HEK293 (cell line): Measurements from ENCODE around the gene HOXA4.

Experiments used
- EGR2 ChIP-seq: fragments of 450-650 bp; formaldehyde crosslinking; IDR thresholded peaks from 2 replicates; pipeline ENCODE4 v1.5.1; 2016; ENCODE audit warnings: low read depth, missing biosample characterization, missing genetic modification characterization
- OSR2 ChIP-seq: fragments of 450-650 bp; formaldehyde crosslinking; IDR thresholded peaks from 2 replicates; pipeline ENCODE4 v1.5.1; 2016; ENCODE audit warnings: missing biosample characterization, missing genetic modification characterization
- SCRT2 ChIP-seq: fragments of 450-650 bp; formaldehyde crosslinking; IDR thresholded peaks from 2 replicates; pipeline ENCODE4 v1.5.1; 2016; ENCODE audit warnings: missing biosample characterization, missing genetic modification characterization
- SETDB1 ChIP-seq: IDR thresholded peaks from one replicate; pipeline ENCODE4 v1.6.1; 2017; ENCODE audit warnings: mild to moderate bottlenecking, low read length, moderate library complexity, mixed read lengths; ENCODE audit not compliant: insufficient read length
- WT1 ChIP-seq: fragments of 450-650 bp; formaldehyde crosslinking; IDR thresholded peaks from 2 replicates; pipeline ENCODE4 v1.5.1; 2016; ENCODE audit warnings: missing biosample characterization, missing genetic modification characterization
- ZEB2 ChIP-seq: fragments of 450-650 bp; formaldehyde crosslinking; IDR thresholded peaks from 2 replicates; pipeline ENCODE4 v1.5.1; 2016; ENCODE audit warnings: missing biosample characterization, missing genetic modification characterization
- ZFP3 ChIP-seq: fragments of 450-650 bp; formaldehyde crosslinking; IDR thresholded peaks from 2 replicates; pipeline ENCODE4 v1.5.1; 2016; ENCODE audit warnings: low read depth, missing biosample characterization, missing genetic modification characterization
- ZFP69B ChIP-seq: fragments of 450-650 bp; formaldehyde crosslinking; IDR thresholded peaks from 2 replicates; pipeline ENCODE4 v1.5.1; 2016; ENCODE audit warnings: missing biosample characterization, missing genetic modification characterization
- ZNF211 ChIP-seq: fragments of 450-650 bp; formaldehyde crosslinking; IDR thresholded peaks from 2 replicates; pipeline ENCODE4 v1.5.1; 2016; ENCODE audit warnings: low read depth, missing biosample characterization, missing genetic modification characterization
- ZNF214 ChIP-seq: fragments of 450-650 bp; formaldehyde crosslinking; IDR thresholded peaks from 2 replicates; pipeline ENCODE4 v1.5.1; 2017; ENCODE audit warnings: missing biosample characterization, mild to moderate bottlenecking, missing genetic modification characterization, borderline replicate concordance
- ZNF223 ChIP-seq: fragments of 450-650 bp; formaldehyde crosslinking; IDR thresholded peaks from 2 replicates; pipeline ENCODE4 v1.5.1; 2016; ENCODE audit warnings: missing biosample characterization, missing genetic modification characterization
- ZNF341 ChIP-seq: fragments of 450-650 bp; formaldehyde crosslinking; IDR thresholded peaks from 2 replicates; pipeline ENCODE4; 2016; ENCODE audit warnings: low read depth, missing biosample characterization, missing genetic modification characterization
- ZNF544 ChIP-seq: fragments of 450-650 bp; formaldehyde crosslinking; IDR thresholded peaks from 2 replicates; pipeline ENCODE4 v1.5.0; 2017; ENCODE audit warnings: missing biosample characterization, missing genetic modification characterization
- ZNF768 ChIP-seq: fragments of 450-650 bp; formaldehyde crosslinking; IDR thresholded peaks from 2 replicates; pipeline ENCODE4 v1.5.1; 2018; ENCODE audit warnings: missing biosample characterization, mild to moderate bottlenecking, missing genetic modification characterization
- ZNF776 ChIP-seq: fragments of 450-650 bp; formaldehyde crosslinking; IDR thresholded peaks from 2 replicates; pipeline ENCODE4 v1.5.0; 2017; ENCODE audit warnings: missing biosample characterization, missing genetic modification characterization, borderline replicate concordance
- ZNF785 ChIP-seq: fragments of 450-650 bp; formaldehyde crosslinking; IDR thresholded peaks from 2 replicates; pipeline ENCODE4 v1.5.1; 2016; ENCODE audit warnings: missing biosample characterization, missing genetic modification characterization
- ZNF791 ChIP-seq: fragments of 450-650 bp; formaldehyde crosslinking; IDR thresholded peaks from 2 replicates; pipeline ENCODE4 v1.5.1; 2016; ENCODE audit warnings: missing biosample characterization, missing genetic modification characterization
- ZNF837 ChIP-seq: fragments of 450-650 bp; formaldehyde crosslinking; IDR thresholded peaks from 2 replicates; pipeline ENCODE4 v1.5.1; 2016; ENCODE audit warnings: missing biosample characterization, missing genetic modification characterization
- TF ChIP-seq, protein P1 (sequence below): sonication (generic); formaldehyde crosslinking; IDR thresholded peaks from 2 replicates; pipeline ENCODE4 v1.8.1; 2022; ENCODE audit warnings: mild to moderate bottlenecking, moderate library complexity, missing genetic modification reagents
- TF ChIP-seq, protein P2 (sequence below): fragments of 450-650 bp; formaldehyde crosslinking; IDR thresholded peaks from 2 replicates; pipeline ENCODE4 v1.5.1; 2016; ENCODE audit warnings: missing biosample characterization, missing genetic modification characterization
- TF ChIP-seq, protein P3 (sequence below): fragments of 450-650 bp; formaldehyde crosslinking; IDR thresholded peaks from 2 replicates; pipeline ENCODE4 v1.5.1; 2016; ENCODE audit warnings: missing biosample characterization, missing genetic modification characterization
- TF ChIP-seq, protein P4 (sequence below): fragments of 450-650 bp; formaldehyde crosslinking; IDR thresholded peaks from 2 replicates; pipeline ENCODE4; 2016; ENCODE audit warnings: missing biosample characterization, missing genetic modification characterization
- TF ChIP-seq, protein P5 (sequence below): fragments of 450-650 bp; formaldehyde crosslinking; IDR thresholded peaks from 2 replicates; pipeline ENCODE4 v1.5.1; 2017; ENCODE audit warnings: missing biosample characterization, missing genetic modification characterization
- TF ChIP-seq, protein P6 (sequence below): fragments of 450-650 bp; formaldehyde crosslinking; IDR thresholded peaks from 2 replicates; pipeline ENCODE4 v1.5.0; 2017; ENCODE audit warnings: missing biosample characterization, missing genetic modification characterization, borderline replicate concordance
- TF ChIP-seq, protein P7 (sequence below): fragments of 450-650 bp; formaldehyde crosslinking; IDR thresholded peaks from 2 replicates; pipeline ENCODE4 v1.5.1; 2016; ENCODE audit warnings: missing biosample characterization, missing genetic modification characterization
- TF ChIP-seq, protein P8 (sequence below): fragments of 450-650 bp; formaldehyde crosslinking; IDR thresholded peaks from 2 replicates; pipeline ENCODE4 v1.5.1; 2016; ENCODE audit warnings: missing biosample characterization, missing genetic modification characterization

HOXA4 gene

DNA sequence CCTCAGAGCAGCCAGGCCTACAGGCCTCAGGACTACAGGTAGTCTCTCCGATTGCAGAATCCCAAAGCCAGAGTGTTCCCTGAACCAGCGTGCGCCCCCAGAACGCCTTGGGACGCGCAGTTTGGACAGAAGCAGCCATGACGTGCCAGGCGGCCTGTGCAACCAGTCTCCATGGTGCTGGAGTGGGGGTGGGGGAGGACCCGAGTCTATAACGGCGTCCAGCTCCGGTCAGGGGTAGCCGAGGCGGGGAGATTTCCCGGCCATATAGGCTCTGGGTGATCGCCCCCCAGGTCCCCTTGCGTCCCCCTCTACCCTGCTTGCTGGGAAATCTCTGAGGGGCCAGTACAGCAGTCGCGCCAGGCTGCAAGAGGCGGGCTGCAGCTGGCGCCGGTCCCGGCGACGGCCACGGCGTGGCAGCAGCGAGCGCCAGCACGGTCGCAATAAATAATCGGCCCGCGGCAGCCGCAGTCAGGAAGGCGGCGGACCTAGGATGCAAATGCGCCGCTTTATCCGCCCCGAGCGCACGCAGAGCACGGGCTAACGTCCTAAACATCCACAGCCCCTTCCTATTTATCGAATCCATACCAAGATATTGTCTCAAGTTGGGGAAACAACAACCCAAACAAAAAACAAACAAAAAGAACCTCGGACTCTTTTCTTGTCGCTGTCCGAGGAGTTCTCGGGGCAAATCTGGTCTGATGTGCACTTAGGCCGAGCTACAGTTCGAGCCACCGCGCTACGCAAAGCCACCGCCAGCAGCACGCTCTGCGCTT, 20.2 kb upstream of the HOXA4 start (continued):
- TF ChIP-seq, protein P1, sequence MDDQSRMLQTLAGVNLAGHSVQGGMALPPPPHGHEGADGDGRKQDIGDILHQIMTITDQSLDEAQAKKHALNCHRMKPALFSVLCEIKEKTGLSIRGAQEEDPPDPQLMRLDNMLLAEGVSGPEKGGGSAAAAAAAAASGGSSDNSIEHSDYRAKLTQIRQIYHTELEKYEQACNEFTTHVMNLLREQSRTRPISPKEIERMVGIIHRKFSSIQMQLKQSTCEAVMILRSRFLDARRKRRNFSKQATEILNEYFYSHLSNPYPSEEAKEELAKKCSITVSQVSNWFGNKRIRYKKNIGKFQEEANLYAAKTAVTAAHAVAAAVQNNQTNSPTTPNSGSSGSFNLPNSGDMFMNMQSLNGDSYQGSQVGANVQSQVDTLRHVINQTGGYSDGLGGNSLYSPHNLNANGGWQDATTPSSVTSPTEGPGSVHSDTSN (CRISPR knock-in tag): peak; percentile 60; the same call in 1 of the 2 replicates
- no peak for TF ChIP-seq ZNF223
- TF ChIP-seq WT1 (tag by site-specific recombination): no peak
- TF ChIP-seq ZNF211 (tag by site-specific recombination): no peak
- TF ChIP-seq, protein P2, sequence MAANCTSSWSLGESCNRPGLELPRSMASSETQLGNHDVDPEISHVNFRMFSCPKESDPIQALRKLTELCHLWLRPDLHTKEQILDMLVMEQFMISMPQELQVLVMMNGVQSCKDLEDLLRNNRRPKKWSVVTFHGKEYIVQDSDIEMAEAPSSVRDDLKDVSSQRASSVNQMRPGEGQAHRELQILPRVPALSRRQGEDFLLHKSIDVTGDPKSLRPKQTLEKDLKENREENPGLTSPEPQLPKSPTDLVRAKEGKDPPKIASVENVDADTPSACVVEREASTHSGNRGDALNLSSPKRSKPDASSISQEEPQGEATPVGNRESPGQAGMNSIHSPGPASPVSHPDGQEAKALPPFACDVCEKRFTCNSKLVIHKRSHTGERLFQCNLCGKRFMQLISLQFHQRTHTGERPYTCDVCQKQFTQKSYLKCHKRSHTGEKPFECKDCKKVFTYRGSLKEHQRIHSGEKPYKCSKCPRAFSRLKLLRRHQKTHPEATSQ: no peak
- TF ChIP-seq, protein P3, sequence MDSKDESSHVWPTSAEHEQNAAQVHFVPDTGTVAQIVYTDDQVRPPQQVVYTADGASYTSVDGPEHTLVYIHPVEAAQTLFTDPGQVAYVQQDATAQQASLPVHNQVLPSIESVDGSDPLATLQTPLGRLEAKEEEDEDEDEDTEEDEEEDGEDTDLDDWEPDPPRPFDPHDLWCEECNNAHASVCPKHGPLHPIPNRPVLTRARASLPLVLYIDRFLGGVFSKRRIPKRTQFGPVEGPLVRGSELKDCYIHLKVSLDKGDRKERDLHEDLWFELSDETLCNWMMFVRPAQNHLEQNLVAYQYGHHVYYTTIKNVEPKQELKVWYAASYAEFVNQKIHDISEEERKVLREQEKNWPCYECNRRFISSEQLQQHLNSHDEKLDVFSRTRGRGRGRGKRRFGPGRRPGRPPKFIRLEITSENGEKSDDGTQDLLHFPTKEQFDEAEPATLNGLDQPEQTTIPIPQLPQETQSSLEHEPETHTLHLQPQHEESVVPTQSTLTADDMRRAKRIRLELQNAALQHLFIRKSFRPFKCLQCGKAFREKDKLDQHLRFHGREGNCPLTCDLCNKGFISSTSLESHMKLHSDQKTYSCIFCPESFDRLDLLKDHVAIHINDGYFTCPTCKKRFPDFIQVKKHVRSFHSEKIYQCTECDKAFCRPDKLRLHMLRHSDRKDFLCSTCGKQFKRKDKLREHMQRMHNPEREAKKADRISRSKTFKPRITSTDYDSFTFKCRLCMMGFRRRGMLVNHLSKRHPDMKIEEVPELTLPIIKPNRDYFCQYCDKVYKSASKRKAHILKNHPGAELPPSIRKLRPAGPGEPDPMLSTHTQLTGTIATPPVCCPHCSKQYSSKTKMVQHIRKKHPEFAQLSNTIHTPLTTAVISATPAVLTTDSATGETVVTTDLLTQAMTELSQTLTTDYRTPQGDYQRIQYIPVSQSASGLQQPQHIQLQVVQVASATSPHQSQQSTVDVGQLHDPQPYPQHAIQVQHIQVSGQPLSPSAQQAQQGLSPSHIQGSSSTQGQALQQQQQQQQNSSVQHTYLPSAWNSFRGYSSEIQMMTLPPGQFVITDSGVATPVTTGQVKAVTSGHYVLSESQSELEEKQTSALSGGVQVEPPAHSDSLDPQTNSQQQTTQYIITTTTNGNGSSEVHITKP: peak; percentile 25; the same call in 1 of the 2 replicates
- TF ChIP-seq ZNF791 (tag by site-specific recombination): no peak
- TF ChIP-seq ZFP69B: no peak
- TF ChIP-seq SETDB1: no peak
- 0 out of 2 replicates have a peak, but pooled peaks have one; percentile 37 for TF ChIP-seq ZEB2 (tag by site-specific recombination)
- TF ChIP-seq, protein P4, sequence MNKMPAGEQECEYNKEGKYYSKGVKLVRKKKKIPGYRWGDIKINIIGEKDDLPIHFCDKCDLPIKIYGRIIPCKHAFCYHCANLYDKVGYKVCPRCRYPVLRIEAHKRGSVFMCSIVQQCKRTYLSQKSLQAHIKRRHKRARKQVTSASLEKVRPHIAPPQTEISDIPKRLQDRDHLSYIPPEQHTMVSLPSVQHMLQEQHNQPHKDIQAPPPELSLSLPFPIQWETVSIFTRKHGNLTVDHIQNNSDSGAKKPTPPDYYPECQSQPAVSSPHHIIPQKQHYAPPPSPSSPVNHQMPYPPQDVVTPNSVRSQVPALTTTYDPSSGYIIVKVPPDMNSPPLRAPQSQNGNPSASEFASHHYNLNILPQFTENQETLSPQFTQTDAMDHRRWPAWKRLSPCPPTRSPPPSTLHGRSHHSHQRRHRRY: no peak
- no peak for TF ChIP-seq ZNF776 (tag by site-specific recombination)
- no peak for TF ChIP-seq ZNF544 (tag by site-specific recombination)
- TF ChIP-seq, protein P5, sequence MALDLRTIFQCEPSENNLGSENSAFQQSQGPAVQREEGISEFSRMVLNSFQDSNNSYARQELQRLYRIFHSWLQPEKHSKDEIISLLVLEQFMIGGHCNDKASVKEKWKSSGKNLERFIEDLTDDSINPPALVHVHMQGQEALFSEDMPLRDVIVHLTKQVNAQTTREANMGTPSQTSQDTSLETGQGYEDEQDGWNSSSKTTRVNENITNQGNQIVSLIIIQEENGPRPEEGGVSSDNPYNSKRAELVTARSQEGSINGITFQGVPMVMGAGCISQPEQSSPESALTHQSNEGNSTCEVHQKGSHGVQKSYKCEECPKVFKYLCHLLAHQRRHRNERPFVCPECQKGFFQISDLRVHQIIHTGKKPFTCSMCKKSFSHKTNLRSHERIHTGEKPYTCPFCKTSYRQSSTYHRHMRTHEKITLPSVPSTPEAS (tag by site-specific recombination): no peak
- TF ChIP-seq, protein P6, sequence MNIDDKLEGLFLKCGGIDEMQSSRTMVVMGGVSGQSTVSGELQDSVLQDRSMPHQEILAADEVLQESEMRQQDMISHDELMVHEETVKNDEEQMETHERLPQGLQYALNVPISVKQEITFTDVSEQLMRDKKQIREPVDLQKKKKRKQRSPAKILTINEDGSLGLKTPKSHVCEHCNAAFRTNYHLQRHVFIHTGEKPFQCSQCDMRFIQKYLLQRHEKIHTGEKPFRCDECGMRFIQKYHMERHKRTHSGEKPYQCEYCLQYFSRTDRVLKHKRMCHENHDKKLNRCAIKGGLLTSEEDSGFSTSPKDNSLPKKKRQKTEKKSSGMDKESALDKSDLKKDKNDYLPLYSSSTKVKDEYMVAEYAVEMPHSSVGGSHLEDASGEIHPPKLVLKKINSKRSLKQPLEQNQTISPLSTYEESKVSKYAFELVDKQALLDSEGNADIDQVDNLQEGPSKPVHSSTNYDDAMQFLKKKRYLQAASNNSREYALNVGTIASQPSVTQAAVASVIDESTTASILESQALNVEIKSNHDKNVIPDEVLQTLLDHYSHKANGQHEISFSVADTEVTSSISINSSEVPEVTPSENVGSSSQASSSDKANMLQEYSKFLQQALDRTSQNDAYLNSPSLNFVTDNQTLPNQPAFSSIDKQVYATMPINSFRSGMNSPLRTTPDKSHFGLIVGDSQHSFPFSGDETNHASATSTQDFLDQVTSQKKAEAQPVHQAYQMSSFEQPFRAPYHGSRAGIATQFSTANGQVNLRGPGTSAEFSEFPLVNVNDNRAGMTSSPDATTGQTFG (tag by site-specific recombination): no peak
- no peak for TF ChIP-seq ZNF785 (tag by site-specific recombination)
- TF ChIP-seq, protein P7, sequence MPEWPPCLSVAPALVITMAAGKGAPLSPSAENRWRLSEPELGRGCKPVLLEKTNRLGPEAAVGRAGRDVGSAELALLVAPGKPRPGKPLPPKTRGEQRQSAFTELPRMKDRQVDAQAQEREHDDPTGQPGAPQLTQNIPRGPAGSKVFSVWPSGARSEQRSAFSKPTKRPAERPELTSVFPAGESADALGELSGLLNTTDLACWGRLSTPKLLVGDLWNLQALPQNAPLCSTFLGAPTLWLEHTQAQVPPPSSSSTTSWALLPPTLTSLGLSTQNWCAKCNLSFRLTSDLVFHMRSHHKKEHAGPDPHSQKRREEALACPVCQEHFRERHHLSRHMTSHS: no peak
- no peak for TF ChIP-seq ZFP3 (tag by site-specific recombination)
- no peak for TF ChIP-seq ZNF837 (tag by site-specific recombination)
- TF ChIP-seq ZNF768 (tag by site-specific recombination): no peak
- no peak for TF ChIP-seq ZNF214
- no peak for TF ChIP-seq EGR2
- TF ChIP-seq SCRT2 (tag by site-specific recombination): peak; percentile 86
- no peak for TF ChIP-seq OSR2 (tag by site-specific recombination)
- TF ChIP-seq, protein P8, sequence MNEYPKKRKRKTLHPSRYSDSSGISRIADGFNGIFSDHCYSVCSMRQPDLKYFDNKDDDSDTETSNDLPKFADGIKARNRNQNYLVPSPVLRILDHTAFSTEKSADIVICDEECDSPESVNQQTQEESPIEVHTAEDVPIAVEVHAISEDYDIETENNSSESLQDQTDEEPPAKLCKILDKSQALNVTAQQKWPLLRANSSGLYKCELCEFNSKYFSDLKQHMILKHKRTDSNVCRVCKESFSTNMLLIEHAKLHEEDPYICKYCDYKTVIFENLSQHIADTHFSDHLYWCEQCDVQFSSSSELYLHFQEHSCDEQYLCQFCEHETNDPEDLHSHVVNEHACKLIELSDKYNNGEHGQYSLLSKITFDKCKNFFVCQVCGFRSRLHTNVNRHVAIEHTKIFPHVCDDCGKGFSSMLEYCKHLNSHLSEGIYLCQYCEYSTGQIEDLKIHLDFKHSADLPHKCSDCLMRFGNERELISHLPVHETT: no peak
- TF ChIP-seq ZNF341 (tag by site-specific recombination): peak; percentile 69
